NT2/D1 (cell line): ENCODE data around the gene COL23A1.

Experiments
- DNase-seq: peaks from one replicate; pipeline ENCODE4 v3.0.0-alpha.2; 2011; ENCODE audit warnings: low read depth, low spot score
- H3K27me3 ChIP-seq: 2 replicates; pipeline ENCODE4 v1.6.0; 2011; ENCODE audit warnings: mild to moderate bottlenecking; ENCODE audit not compliant: insufficient read length, insufficient read depth
- H3K36me3 ChIP-seq: 2 replicates; pipeline ENCODE4 v1.6.1; 2011; ENCODE audit warnings: mild to moderate bottlenecking, low read length, mixed read lengths; ENCODE audit not compliant: insufficient read depth, insufficient read length
- H3K4me1 ChIP-seq: 2 replicates; pipeline ENCODE4 v1.5.1; 2011; ENCODE audit not compliant: insufficient read depth, insufficient read length
- H3K4me3 ChIP-seq: 2 replicates; pipeline ENCODE4 v1.5.1; 2011; ENCODE audit warnings: low read depth; ENCODE audit not compliant: insufficient read length
- H3K9ac ChIP-seq: 2 replicates; pipeline ENCODE4 v1.6.0; 2011; ENCODE audit warnings: low read depth; ENCODE audit not compliant: insufficient read length
- H3K9me3 ChIP-seq: 2 replicates; pipeline ENCODE4 v1.5.1; 2011; ENCODE audit warnings: mild to moderate bottlenecking, low read length; ENCODE audit not compliant: insufficient read depth
- SUZ12 ChIP-seq: IDR thresholded peaks from 2 replicates; pipeline ENCODE4 v1.6.1; 2011; ENCODE audit not compliant: insufficient read length, insufficient read depth; ENCODE audit errors: extremely low read depth
- YY1 ChIP-seq: IDR thresholded peaks from 2 replicates; pipeline ENCODE4 v1.6.1; 2011; ENCODE audit not compliant: insufficient read length, insufficient read depth
- ZNF274 ChIP-seq: IDR thresholded peaks from 2 replicates; pipeline ENCODE4 v1.6.1; 2011; ENCODE audit warnings: mild to moderate bottlenecking, low read depth, low read length

COL23A1 gene

GRCh38 chr5:178511172-178511571 lies 79.0 kb downstream of the COL23A1 start:
- Histone ChIP-seq H3K36me3 (peaks cover 2% of the 10 kb centered on the region), H3K27me3 (no peaks in the 10 kb centered on the region), H3K9me3 (peaks cover 15% of the 10 kb centered on the region; the same call in 1 of the 2 replicates), H3K4me1 (no peaks in the 10 kb centered on the region), H3K9ac (no peak overlapping the region), H3K4me3 (no peak overlapping the region)
- TF ChIP-seq ZNF274: no peak
- TF ChIP-seq SUZ12: no peak
- TF ChIP-seq YY1: no peak
- no peak for DNase-seq

- Histone ChIP-seq H3K27me3 (no peaks in the 10 kb centered on the region), H3K9ac (no peak overlapping the region), H3K4me3 (no peak overlapping the region), H3K4me1 (no peaks in the 10 kb centered on the region), H3K9me3 (peaks cover 15% of the 10 kb centered on the region; the same call in 1 of the 2 replicates), H3K36me3 (peaks cover 2% of the 10 kb centered on the region)
- TF ChIP-seq SUZ12 (no peak), YY1 (no peak), ZNF274 (no peak)
- DNase-seq: no peak
These were observed 80.6 kb downstream of the COL23A1 start for GRCh38 chr5:178509491-178510057.

DNA sequence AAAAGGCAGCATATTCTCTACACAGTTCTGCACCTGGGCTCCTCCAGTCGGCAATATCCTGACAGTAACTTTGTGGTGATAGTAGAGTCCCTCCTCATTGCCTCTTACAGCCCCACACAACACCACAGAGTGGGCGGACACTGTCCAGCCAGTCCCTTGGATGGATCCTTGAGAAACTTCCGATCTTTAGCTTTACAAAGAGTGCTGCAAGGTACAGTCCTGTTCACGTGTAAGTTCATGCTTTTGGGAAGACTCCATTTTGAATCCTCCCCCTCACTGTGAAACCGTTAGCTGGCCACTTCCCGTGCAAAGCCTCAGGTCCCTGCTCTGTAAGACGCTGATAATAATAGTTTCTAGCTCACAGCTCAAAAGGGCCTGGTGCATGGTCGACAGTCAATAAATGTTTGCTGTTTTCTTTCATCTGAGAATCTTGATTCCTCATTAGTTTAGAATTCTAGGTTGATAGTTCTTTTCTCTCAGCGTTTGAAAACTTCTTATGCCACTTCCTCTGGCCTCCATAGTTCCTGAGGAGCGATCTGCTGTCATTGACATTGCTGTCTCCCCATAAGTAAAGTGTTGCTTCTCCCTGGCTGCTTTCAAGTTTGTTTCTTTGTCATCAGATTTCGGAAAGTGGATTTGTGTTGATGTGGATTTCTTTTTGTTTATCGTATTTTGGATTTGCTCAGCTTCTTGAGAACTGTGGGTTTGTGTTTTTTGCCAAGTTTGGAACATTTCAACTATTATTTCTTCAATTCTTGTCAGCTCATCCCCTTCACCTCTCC lies 82.9 kb downstream of the COL23A1 start:
- Histone ChIP-seq H3K4me1 (peaks cover 3% of the 10 kb centered on the region), H3K9ac (no peak overlapping the region), H3K36me3 (no peaks in the 10 kb centered on the region), H3K27me3 (no peaks in the 10 kb centered on the region), H3K9me3 (peaks cover 15% of the 10 kb centered on the region; the same call in 1 of the 2 replicates), H3K4me3 (no peak overlapping the region)
- DNase-seq: no peak
- TF ChIP-seq SUZ12 (no peak), ZNF274 (no peak), YY1 (no peak)

GRCh38 chr5:178505639-178506407 lies 84.4 kb downstream of the COL23A1 start:
- H3K4me3 ChIP-seq: no peak overlapping the region
- no peak for DNase-seq
- H3K27me3 ChIP-seq: no peaks in the 10 kb centered on the region
- H3K9me3 ChIP-seq: peaks cover 15% of the 10 kb centered on the region; the same call in 1 of the 2 replicates
- TF ChIP-seq ZNF274 (no peak), SUZ12 (no peak), YY1 (no peak)
- H3K36me3 ChIP-seq: no peaks in the 10 kb centered on the region
- no peak overlapping the region for H3K9ac ChIP-seq
- peaks cover 3% of the 10 kb centered on the region for H3K4me1 ChIP-seq

DNA sequence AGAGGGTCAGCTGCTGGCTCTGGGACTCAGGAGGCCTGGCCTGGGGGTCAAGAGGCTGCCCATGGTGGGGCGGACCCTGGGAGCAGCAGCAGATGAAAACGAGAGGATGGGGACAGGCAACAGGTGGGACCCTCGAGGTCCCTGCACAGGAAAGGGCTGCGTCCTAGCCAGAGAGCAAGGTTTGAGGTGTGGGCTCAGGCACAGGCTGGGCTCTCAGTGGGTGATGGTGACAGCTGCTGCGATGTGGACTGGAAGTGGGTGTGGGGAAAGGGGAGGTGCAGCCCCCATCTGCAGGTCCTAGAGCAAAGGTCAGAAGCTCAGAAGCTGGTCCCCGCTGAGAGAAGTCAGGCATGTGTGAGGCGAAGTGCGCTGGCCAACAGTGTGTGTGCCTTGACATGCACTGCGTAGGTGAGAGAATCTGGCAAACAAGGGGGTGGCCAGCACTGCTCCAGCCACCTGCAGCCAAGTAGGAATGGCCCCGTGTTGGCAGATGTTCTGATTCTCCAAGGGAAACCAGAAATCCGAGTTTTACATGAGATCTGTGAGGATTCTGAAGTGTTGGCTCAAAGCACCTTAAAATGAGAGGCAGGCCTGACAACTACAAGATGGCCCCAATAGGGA lies 85.7 kb downstream of the COL23A1 start:
- DNase-seq: no peak
- TF ChIP-seq SUZ12 (no peak), YY1 (no peak), ZNF274 (no peak)
- Histone ChIP-seq H3K4me3 (no peak overlapping the region), H3K27me3 (no peaks in the 10 kb centered on the region), H3K9ac (no peak overlapping the region), H3K9me3 (peaks cover 15% of the 10 kb centered on the region; the same call in 1 of the 2 replicates), H3K36me3 (no peaks in the 10 kb centered on the region), H3K4me1 (peaks cover 3% of the 10 kb centered on the region)

GRCh38 chr5:178502401-178503100 lies 87.6 kb downstream of the COL23A1 start:
- DNase-seq: no peak
- Histone ChIP-seq H3K36me3 (no peaks in the 10 kb centered on the region), H3K27me3 (no peaks in the 10 kb centered on the region), H3K9me3 (peaks cover 3% of the 10 kb centered on the region; the same call in 1 of the 2 replicates), H3K9ac (no peak overlapping the region), H3K4me1 (peaks cover 3% of the 10 kb centered on the region), H3K4me3 (no peak overlapping the region)
- TF ChIP-seq SUZ12 (no peak), ZNF274 (no peak), YY1 (no peak)
